ENCODE results near the gene PKNOX2.

PKNOX2 gene

GRCh38 chr11:125174057-125174456 is 9.5 kb downstream of the PKNOX2 start:
- DNase-seq: no peak

GRCh38 chr11:125174686-125175085 is 10.1 kb downstream of the PKNOX2 start:
- no peak for DNase-seq

GRCh38 chr11:125175166-125175565 is 10.6 kb downstream of the PKNOX2 start:
- no peak for DNase-seq

GRCh38 chr11:125175896-125176575 is 11.5 kb downstream of the PKNOX2 start:
- no peak for DNase-seq

GRCh38 chr11:125176866-125177265 is 12.3 kb downstream of the PKNOX2 start:
- DNase-seq: no peak

GRCh38 chr11:125177543-125177942 is 13.0 kb downstream of the PKNOX2 start:
- no peak for DNase-seq

- DNase-seq: no peak
These were observed 14.8 kb downstream of the PKNOX2 start for GRCh38 chr11:125179346-125179745.

GRCh38 chr11:125179895-125180294 is 15.3 kb downstream of the PKNOX2 start:
- no peak for DNase-seq

- no peak for DNase-seq
These were observed 16.1 kb downstream of the PKNOX2 start for GRCh38 chr11:125180413-125181305.

GRCh38 chr11:125182573-125182972 is 18.0 kb downstream of the PKNOX2 start:
- DNase-seq: no peak

- DNase-seq: no peak
These were observed 19.1 kb downstream of the PKNOX2 start for GRCh38 chr11:125183641-125184040.

GRCh38 chr11:125188021-125188420 is 23.5 kb downstream of the PKNOX2 start:
- DNase-seq: no peak

GRCh38 chr11:125190566-125190965 is 26.0 kb downstream of the PKNOX2 start:
- DNase-seq: no peak

- no peak for DNase-seq
These were observed 27.6 kb downstream of the PKNOX2 start for GRCh38 chr11:125192183-125192582.

GRCh38 chr11:125192717-125193415 is 28.3 kb downstream of the PKNOX2 start:
- DNase-seq: no peak

- DNase-seq: no peak
These were observed 28.8 kb downstream of the PKNOX2 start for GRCh38 chr11:125193416-125193726.

GRCh38 chr11:125193841-125194240 is 29.3 kb downstream of the PKNOX2 start:
- DNase-seq: no peak

- DNase-seq: no peak
These were observed 35.4 kb downstream of the PKNOX2 start for GRCh38 chr11:125199915-125200314.

- no peak for DNase-seq
These were observed 35.9 kb downstream of the PKNOX2 start for GRCh38 chr11:125200441-125200840.

GRCh38 chr11:125201525-125202141 is 37.1 kb downstream of the PKNOX2 start:
- DNase-seq: no peak

- DNase-seq: no peak
These were observed 37.9 kb downstream of the PKNOX2 start for GRCh38 chr11:125202362-125202880.

GRCh38 chr11:125202977-125203376 is 38.4 kb downstream of the PKNOX2 start:
- no peak for DNase-seq

GRCh38 chr11:125207866-125208425 is 43.4 kb downstream of the PKNOX2 start:
- no peak for DNase-seq

Measured in activated CD8-positive, alpha-beta memory T cell treated with anti-CD3 and anti-CD28 coated beads, Interleukin-2, amount 50 U/mL, for 48 hours (primary cell).